Measurements from ENCODE around the gene ADAMTS3.
A peak's percentile ranks its signal among the peaks of the same experiment; 100 is the strongest.

Gene ADAMTS3

DNA sequence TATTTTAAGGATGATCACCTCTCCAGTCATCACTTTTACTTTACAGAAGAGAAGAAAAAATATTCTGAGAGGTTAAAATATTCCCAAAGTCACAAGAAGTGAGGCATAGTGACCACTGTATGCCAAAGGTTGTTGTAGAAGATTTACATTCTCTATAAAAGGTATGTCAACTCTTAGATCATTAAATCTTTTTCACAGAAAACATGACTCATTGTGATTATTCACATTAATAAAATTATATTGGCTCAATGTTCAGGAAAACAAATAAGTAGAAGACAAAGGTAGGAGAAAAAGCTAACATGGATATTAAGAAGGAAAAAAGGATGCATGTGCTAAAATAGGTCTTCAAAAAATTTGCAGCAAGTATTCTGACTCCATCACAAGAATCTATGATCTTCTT lies 82.0 kb downstream of the ADAMTS3 start:
- H3K4me3 ChIP-seq (ENCODE audit: low read depth, low read length) = no peak overlapping the region
- TF ChIP-seq, protein P1, sequence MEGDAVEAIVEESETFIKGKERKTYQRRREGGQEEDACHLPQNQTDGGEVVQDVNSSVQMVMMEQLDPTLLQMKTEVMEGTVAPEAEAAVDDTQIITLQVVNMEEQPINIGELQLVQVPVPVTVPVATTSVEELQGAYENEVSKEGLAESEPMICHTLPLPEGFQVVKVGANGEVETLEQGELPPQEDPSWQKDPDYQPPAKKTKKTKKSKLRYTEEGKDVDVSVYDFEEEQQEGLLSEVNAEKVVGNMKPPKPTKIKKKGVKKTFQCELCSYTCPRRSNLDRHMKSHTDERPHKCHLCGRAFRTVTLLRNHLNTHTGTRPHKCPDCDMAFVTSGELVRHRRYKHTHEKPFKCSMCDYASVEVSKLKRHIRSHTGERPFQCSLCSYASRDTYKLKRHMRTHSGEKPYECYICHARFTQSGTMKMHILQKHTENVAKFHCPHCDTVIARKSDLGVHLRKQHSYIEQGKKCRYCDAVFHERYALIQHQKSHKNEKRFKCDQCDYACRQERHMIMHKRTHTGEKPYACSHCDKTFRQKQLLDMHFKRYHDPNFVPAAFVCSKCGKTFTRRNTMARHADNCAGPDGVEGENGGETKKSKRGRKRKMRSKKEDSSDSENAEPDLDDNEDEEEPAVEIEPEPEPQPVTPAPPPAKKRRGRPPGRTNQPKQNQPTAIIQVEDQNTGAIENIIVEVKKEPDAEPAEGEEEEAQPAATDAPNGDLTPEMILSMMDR (IDR thresholded peaks at IDR 0.05; ENCODE audit: low read depth, low read length, missing control alignments) = no peak
- DNase-seq (ENCODE audit: low read depth) = no peak

GRCh38 chr4:72484981-72485380 lies 84.0 kb downstream of the ADAMTS3 start:
- H3K4me3 ChIP-seq (ENCODE audit: low read depth, low read length) = no peak overlapping the region
- no peak for DNase-seq (ENCODE audit: low read depth)
- TF ChIP-seq, protein P1 (IDR thresholded peaks at IDR 0.05; ENCODE audit: low read depth, low read length, missing control alignments) = no peak

DNA sequence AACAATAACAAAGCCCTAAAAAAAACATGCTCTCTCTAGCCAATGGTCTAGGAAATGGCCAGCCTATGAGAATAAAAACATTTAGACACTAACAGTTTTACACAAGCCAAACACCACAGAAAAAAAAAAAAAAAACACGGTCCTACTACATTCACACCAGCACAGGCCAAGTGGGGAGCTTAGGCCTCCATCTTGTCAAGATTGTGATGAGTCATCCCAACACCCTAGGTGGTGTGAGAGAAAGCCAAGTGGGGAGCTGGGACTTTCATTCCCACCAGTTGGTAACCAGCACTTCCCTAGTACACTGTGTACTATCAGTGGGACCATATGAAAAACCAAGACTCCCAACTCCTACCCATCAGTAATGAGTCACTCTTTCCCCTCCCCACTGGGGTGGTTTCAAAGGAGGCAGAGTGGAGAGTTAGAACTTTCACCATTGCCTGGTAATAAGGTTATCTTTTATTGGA lies 95.6 kb downstream of the ADAMTS3 start:
- DNase-seq (ENCODE audit: low read depth) = no peak
- no peak overlapping the region for H3K4me3 ChIP-seq (ENCODE audit: low read depth, low read length)
- TF ChIP-seq, protein P1 (IDR thresholded peaks at IDR 0.05; ENCODE audit: low read depth, low read length, missing control alignments) = no peak

DNA sequence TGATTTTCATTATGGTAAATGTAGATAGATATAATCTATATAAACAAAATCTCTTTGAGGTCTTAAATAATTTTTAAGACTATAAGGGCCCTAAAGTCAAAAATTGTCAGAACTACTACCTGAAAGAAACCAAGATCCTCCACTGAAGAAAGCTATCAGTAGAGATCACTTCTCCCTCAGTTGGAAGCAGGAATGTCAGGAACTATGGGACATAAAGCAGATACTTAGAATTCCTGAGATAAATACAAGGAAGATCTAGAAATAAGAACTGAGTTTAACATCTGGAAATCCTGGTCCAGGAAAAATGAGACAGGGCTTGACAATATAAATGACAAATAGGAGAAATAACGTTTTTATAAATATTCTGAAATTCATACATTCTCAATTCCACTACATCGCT lies 97.2 kb downstream of the ADAMTS3 start:
- TF ChIP-seq, protein P1 (IDR thresholded peaks at IDR 0.05; ENCODE audit: low read depth, low read length, missing control alignments) = no peak
- no peak for DNase-seq (ENCODE audit: low read depth)
- H3K4me3 ChIP-seq (ENCODE audit: low read depth, low read length) = no peak overlapping the region

DNA sequence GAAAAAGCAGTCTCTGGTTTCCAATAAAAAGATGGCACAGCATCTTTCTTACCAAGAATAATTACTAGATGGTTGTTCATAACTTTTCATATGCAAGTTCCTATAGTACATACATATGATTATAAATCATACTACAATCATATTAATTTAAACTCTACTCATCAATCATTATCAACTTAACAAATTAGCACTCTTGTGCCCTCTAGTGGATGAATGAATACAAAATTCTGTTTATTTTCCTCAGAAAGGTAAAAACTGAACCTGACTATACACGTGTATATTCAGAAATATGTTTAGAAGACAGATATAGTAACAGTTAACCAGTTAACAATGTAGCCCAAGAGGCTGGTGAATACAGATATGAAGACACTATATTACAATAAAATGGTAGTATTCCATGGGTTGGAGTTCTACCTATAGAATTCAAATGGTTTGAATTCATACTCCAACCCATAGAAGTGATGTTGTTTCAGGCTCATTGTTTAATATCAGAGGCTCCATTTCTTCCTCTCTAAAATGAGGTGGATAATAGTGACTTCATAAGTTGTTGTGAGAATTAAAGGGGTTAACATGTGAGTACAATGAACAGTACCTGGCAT lies 100.0 kb downstream of the ADAMTS3 start:
- no peak overlapping the region for H3K4me3 ChIP-seq (ENCODE audit: low read depth, low read length)
- TF ChIP-seq, protein P1 (IDR thresholded peaks at IDR 0.05; ENCODE audit: low read depth, low read length, missing control alignments) = peak; percentile 19
- no peak for DNase-seq (ENCODE audit: low read depth)

DNA sequence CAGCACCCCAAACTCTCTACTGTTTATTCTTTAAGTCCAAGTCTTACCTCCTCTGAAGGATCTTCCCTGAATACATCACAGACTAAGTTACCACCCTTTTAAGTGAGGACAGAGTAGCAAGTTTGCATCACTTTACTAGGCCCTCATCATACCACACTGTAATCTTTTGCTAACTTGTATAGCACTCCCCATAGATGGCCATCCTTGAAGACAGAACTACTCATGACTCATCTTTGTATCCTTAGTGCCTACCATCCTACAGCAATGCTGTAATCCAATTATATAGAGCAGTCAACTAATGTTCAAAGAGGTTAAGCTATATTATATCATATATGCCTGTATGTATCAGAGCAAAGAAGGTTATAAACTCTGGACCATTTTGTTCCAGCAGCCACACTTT lies 101.4 kb downstream of the ADAMTS3 start:
- DNase-seq (ENCODE audit: low read depth) = no peak
- H3K4me3 ChIP-seq (ENCODE audit: low read depth, low read length) = no peak overlapping the region
- TF ChIP-seq, protein P1 (IDR thresholded peaks at IDR 0.05; ENCODE audit: low read depth, low read length, missing control alignments) = no peak

- TF ChIP-seq, protein P1 (IDR thresholded peaks at IDR 0.05; ENCODE audit: low read depth, low read length, missing control alignments) = no peak
- DNase-seq (ENCODE audit: low read depth) = no peak
- H3K4me3 ChIP-seq (ENCODE audit: low read depth, low read length) = no peak overlapping the region
Observed at GRCh38 chr4:72463724-72464123, 105.3 kb downstream of the ADAMTS3 start.
